Suprapubic skin (tissue), 4 donors: ENCODE measurements around the gene LEKR1. TPM values are rescaled to one million over a fixed set of nuclear protein-coding genes. Genes with fewer than 3 reads are reported as not detected.

Experiments used
- DNase-seq, 2 donors: peaks; one replicate each; pipeline ENCODE4 v3.0.0-alpha.2; 2019; ENCODE audit warnings: low spot score in 2 of 2
- H3K27ac ChIP-seq: fragments of 200-600 bp; sonication (generic); one replicate; pipeline ENCODE4 v1.5.1; 2019
- H3K27me3 ChIP-seq: fragments of 200-600 bp; sonication (generic); one replicate; pipeline ENCODE4 v1.5.1; 2019
- H3K36me3 ChIP-seq: fragments of 200-600 bp; sonication (generic); one replicate; pipeline ENCODE4 v1.5.1; 2019
- H3K4me1 ChIP-seq: fragments of 200-600 bp; sonication (generic); one replicate; pipeline ENCODE4 v1.5.1; 2019
- H3K4me3 ChIP-seq: fragments of 200-600 bp; sonication (generic); one replicate; pipeline ENCODE4 v1.5.1; 2019; ENCODE audit warnings: mild to moderate bottlenecking
- H3K9me3 ChIP-seq: fragments of 200-600 bp; sonication (generic); one replicate; pipeline ENCODE4 v1.5.1; 2019
- CTCF ChIP-seq, 2 donors: fragments of 200-600 bp in 1 of 2; fragments of 450-650 bp in 1 of 2; sonication (generic) in 1 of 2; IDR thresholded peaks; one replicate each; pipeline ENCODE4 v1.5.1; 2016 to 2019; ENCODE audit warnings: antibody characterized with exemption in 2 of 2, mild to moderate bottlenecking in 1 of 2, moderate library complexity in 1 of 2
- EP300 ChIP-seq: sonication (generic); formaldehyde crosslinking; IDR thresholded peaks from one replicate; pipeline ENCODE4 v1.6.1; 2017; ENCODE audit warnings: antibody characterized with exemption
- POLR2A ChIP-seq, 2 donors: fragments of 450-650 bp; IDR thresholded peaks; one replicate each; pipeline ENCODE4 v1.6.1; 2017; ENCODE audit warnings: antibody characterized with exemption in 2 of 2, mild to moderate bottlenecking in 2 of 2, moderate library complexity in 2 of 2
- POLR2AphosphoS5 ChIP-seq, 3 donors: sonication (generic); formaldehyde crosslinking; IDR thresholded peaks; one replicate each; pipeline ENCODE4 v1.6.1; 2017; ENCODE audit warnings: antibody characterized with exemption in 3 of 3
- WGBS: methylation state at CpG from one replicate; pipeline ENCODE4 v1.1.5; 2018; 5-methylcytosine and 5-hydroxymethylcytosine counted together
- total RNA-seq, 4 donors: library from RNA; depleted of rRNA; stranded (reverse); fragments of >200 nt; gene quantifications; one replicate each; pipeline ENCODE4 v1.1.0, GENCODE V29; 2016

The LEKR1 gene
- 1 to 10 TPM; 1.0 to 3.4 (median 1.5) TPM for total RNA-seq

GRCh38 chr3:156826144-156826895 lies at the start of gene LEKR1:
Gene LEKR1, plus strand, starts transcription at chr3:156826353. Its CDS starts 2,977 bp downstream, at chr3:156829330.
- WGBS = 0% methylated on average over 24 of the region's 63 CpGs
- peak; percentile 90 to 92 for DNase-seq

GRCh38 chr3:156776871-156777270 lies 49.3 kb upstream of the LEKR1 start:
- H3K27ac ChIP-seq = no peak overlapping the region
- H3K9me3 ChIP-seq = no peaks in the 10 kb centered on the region
- H3K4me3 ChIP-seq = no peak overlapping the region
- no peaks in the 10 kb centered on the region for H3K27me3 ChIP-seq
- H3K4me1 ChIP-seq = peaks cover 28% of the 10 kb centered on the region
- no peaks in the 10 kb centered on the region for H3K36me3 ChIP-seq
- no peak for TF ChIP-seq POLR2A (IDR thresholded peaks at IDR 0.05)
- TF ChIP-seq EP300 = no peak
- no peak for TF ChIP-seq POLR2AphosphoS5 (IDR thresholded peaks at IDR 0.05)
- TF ChIP-seq CTCF (IDR thresholded peaks at IDR 0.05) = no peak
- no peak for DNase-seq

More at GRCh38 chr3:156826144-156826895, at the start of gene LEKR1:
- no peaks in the 10 kb centered on the region for H3K27me3 ChIP-seq
- TF ChIP-seq CTCF (IDR thresholded peaks at IDR 0.05) = no peak
- peak in 1 of 3 donors; percentile 57 for TF ChIP-seq POLR2AphosphoS5 (IDR thresholded peaks at IDR 0.05)
- peak in 1 of 2 donors; percentile 67 for TF ChIP-seq POLR2A (IDR thresholded peaks at IDR 0.05)
- peak within 1 kb of the TSS; percentile 80 for H3K4me3 ChIP-seq
- no peaks in the 10 kb centered on the region for H3K9me3 ChIP-seq
- H3K4me1 ChIP-seq = peaks cover 21% of the 10 kb centered on the region
- no peaks in the 10 kb centered on the region for H3K36me3 ChIP-seq
- peak within 1 kb of the TSS; percentile 91 for H3K27ac ChIP-seq

- no peak for TF ChIP-seq CTCF (IDR thresholded peaks at IDR 0.05)
- TF ChIP-seq EP300 = no peak
- TF ChIP-seq POLR2A (IDR thresholded peaks at IDR 0.05) = no peak
- TF ChIP-seq POLR2AphosphoS5 (IDR thresholded peaks at IDR 0.05) = no peak
- WGBS = 65% methylated on average over 4 of the region's 4 CpGs
- H3K9me3 ChIP-seq = no peaks in the 10 kb centered on the region
- peaks cover 20% of the 10 kb centered on the region for H3K4me1 ChIP-seq
- no peaks in the 10 kb centered on the region for H3K36me3 ChIP-seq
- H3K27ac ChIP-seq = no peak overlapping the region
- no peak for DNase-seq
- no peaks in the 10 kb centered on the region for H3K27me3 ChIP-seq
- no peak overlapping the region for H3K4me3 ChIP-seq
Observed at GRCh38 chr3:156781310-156782230, 44.6 kb upstream of the LEKR1 start.

- H3K4me1 ChIP-seq = peaks cover 13% of the 10 kb centered on the region
- H3K9me3 ChIP-seq = no peaks in the 10 kb centered on the region
- no peak for DNase-seq
- H3K27ac ChIP-seq = no peak overlapping the region
- H3K36me3 ChIP-seq = peaks cover 4% of the 10 kb centered on the region
- WGBS = 68% methylated on average over 5 of the region's 5 CpGs
- TF ChIP-seq POLR2AphosphoS5 (IDR thresholded peaks at IDR 0.05) (no peak), EP300 (no peak), CTCF (IDR thresholded peaks at IDR 0.05) (no peak), POLR2A (IDR thresholded peaks at IDR 0.05) (no peak)
- no peaks in the 10 kb centered on the region for H3K27me3 ChIP-seq
- H3K4me3 ChIP-seq = no peak overlapping the region
Observed at GRCh38 chr3:156782319-156782718, 43.8 kb upstream of the LEKR1 start.

- no peaks in the 10 kb centered on the region for H3K9me3 ChIP-seq
- H3K4me1 ChIP-seq = peaks cover 13% of the 10 kb centered on the region
- no peak overlapping the region for H3K27ac ChIP-seq
- H3K27me3 ChIP-seq = no peaks in the 10 kb centered on the region
- H3K36me3 ChIP-seq = peaks cover 4% of the 10 kb centered on the region
- H3K4me3 ChIP-seq = no peak overlapping the region
- TF ChIP-seq POLR2A (IDR thresholded peaks at IDR 0.05) (no peak), CTCF (IDR thresholded peaks at IDR 0.05) (no peak), EP300 (no peak), POLR2AphosphoS5 (IDR thresholded peaks at IDR 0.05) (no peak)
- no peak for DNase-seq
Observed at GRCh38 chr3:156782921-156783320, 43.2 kb upstream of the LEKR1 start.
